Measurements from ENCODE around the gene DZIP1L. TPM values are rescaled to one million over a fixed set of nuclear protein-coding genes. Genes with fewer than 3 reads are reported as not detected.

DZIP1L gene
- total and polyA plus RNA-seq, 9 donors, result 4.9 to 29.0 (median 18.9) TPM

GRCh38 chr3:138078901-138079344, 36.5 kb downstream of the DZIP1L start:
- intact Hi-C loops (cut with DNase I), result no loop called here
- H3K36me3 ChIP-seq, result no peaks in the 10 kb centered on the region
- DNase-seq, result no peak
- no peak overlapping the region for H3K4me3 ChIP-seq
- H3K27ac ChIP-seq, result no peak overlapping the region
- WGBS, 3 donors, result 0 to 66% (median 3%) methylated on average over 1 of the region's 1 CpG
- no peaks in the 10 kb centered on the region for H3K9me3 ChIP-seq
- no peak for TF ChIP-seq EP300 (IDR thresholded peaks at IDR 0.05)
- no peak for TF ChIP-seq CTCF (IDR thresholded peaks at IDR 0.05)
- TF ChIP-seq POLR2A (IDR thresholded peaks at IDR 0.05), result no peak
- no peaks in the 10 kb centered on the region for H3K27me3 ChIP-seq
- peaks cover 7% of the 10 kb centered on the region for H3K4me1 ChIP-seq (ENCODE audit: insufficient read depth)

- no peaks in the 10 kb centered on the region for H3K27me3 ChIP-seq
- H3K4me1 ChIP-seq (ENCODE audit: insufficient read depth), result peaks cover 7% of the 10 kb centered on the region
- no peak overlapping the region for H3K27ac ChIP-seq
- no peaks in the 10 kb centered on the region for H3K9me3 ChIP-seq
- intact Hi-C loops (cut with DNase I), result no loop called here
- no peaks in the 10 kb centered on the region for H3K36me3 ChIP-seq
- WGBS, 3 donors, result 71 to 83% (median 80%) methylated on average over 4 of the region's 4 CpGs
- TF ChIP-seq EP300 (IDR thresholded peaks at IDR 0.05) (no peak), POLR2A (IDR thresholded peaks at IDR 0.05) (no peak), CTCF (IDR thresholded peaks at IDR 0.05) (no peak)
- DNase-seq, result no peak
- H3K4me3 ChIP-seq, result no peak overlapping the region
These were observed 37.3 kb downstream of the DZIP1L start for GRCh38 chr3:138078096-138078495.

GRCh38 chr3:138072796-138073195, 42.6 kb downstream of the DZIP1L start:
- Histone ChIP-seq H3K9me3 (no peaks in the 10 kb centered on the region), H3K36me3 (no peaks in the 10 kb centered on the region), H3K27ac (no peak overlapping the region), H3K27me3 (no peaks in the 10 kb centered on the region), H3K4me1 (ENCODE audit: insufficient read depth) (no peaks in the 10 kb centered on the region), H3K4me3 (no peak overlapping the region)
- no peak for DNase-seq
- 88 to 92% (median 88%) methylated on average over 8 of the region's 8 CpGs for WGBS, 3 donors
- TF ChIP-seq CTCF (IDR thresholded peaks at IDR 0.05), result no peak
- no peak for TF ChIP-seq EP300 (IDR thresholded peaks at IDR 0.05)
- intact Hi-C loops (cut with DNase I), result no loop called here

- 77 to 87% (median 83%) methylated on average over 4 of the region's 4 CpGs for WGBS, 3 donors
- H3K9me3 ChIP-seq, result no peaks in the 10 kb centered on the region
- H3K27me3 ChIP-seq, result no peaks in the 10 kb centered on the region
- H3K27ac ChIP-seq, result no peak overlapping the region
- no peaks in the 10 kb centered on the region for H3K4me1 ChIP-seq (ENCODE audit: insufficient read depth)
- H3K36me3 ChIP-seq, result no peaks in the 10 kb centered on the region
- no peak for DNase-seq
- H3K4me3 ChIP-seq, result no peak overlapping the region
- TF ChIP-seq POLR2A (IDR thresholded peaks at IDR 0.05), result no peak
- TF ChIP-seq EP300 (IDR thresholded peaks at IDR 0.05), result no peak
- no peak for TF ChIP-seq CTCF (IDR thresholded peaks at IDR 0.05)
- intact Hi-C loops (cut with DNase I), result no loop called here
These were observed 45.4 kb downstream of the DZIP1L start for GRCh38 chr3:138070006-138070405.
